GM12865 (cell line): ENCODE data around the gene STK17A.
A peak's percentile ranks its signal among the peaks of the same experiment; 100 is the strongest.

Experiments used
- DNase-seq: peaks from one replicate; pipeline ENCODE4 v3.0.0; 2010; ENCODE audit warnings: low read depth
- H3K4me3 ChIP-seq: 2 replicates; pipeline ENCODE4 v1.5.1; 2011; ENCODE audit warnings: mild to moderate bottlenecking, low read depth, low read length, control low read depth
- TF ChIP-seq, protein P1 (sequence below): IDR thresholded peaks from 2 replicates; pipeline ENCODE4 v1.5.1; 2011; ENCODE audit warnings: low read length, control low read depth, low read depth, inconsistent platforms; ENCODE audit not compliant: insufficient read depth; ENCODE audit errors: missing control alignments

The STK17A gene

DNA sequence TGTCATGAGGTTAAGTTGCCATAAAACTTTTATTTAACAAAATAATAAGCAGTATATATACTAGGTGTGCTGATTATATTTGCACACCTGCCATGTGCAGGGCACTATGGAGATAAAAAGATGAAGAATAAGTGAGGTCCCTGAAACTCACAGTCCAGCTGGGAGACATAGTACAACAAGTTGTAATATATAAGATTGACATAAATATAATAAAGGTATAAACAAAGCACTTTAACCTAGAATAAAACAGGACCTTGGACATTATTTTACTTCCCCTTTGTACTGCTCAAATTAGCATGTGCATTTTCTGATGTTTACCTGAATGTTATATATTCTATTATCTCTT is 6.2 kb downstream of the STK17A start:
- H3K4me3 ChIP-seq = no peak overlapping the region
- TF ChIP-seq, protein P1, sequence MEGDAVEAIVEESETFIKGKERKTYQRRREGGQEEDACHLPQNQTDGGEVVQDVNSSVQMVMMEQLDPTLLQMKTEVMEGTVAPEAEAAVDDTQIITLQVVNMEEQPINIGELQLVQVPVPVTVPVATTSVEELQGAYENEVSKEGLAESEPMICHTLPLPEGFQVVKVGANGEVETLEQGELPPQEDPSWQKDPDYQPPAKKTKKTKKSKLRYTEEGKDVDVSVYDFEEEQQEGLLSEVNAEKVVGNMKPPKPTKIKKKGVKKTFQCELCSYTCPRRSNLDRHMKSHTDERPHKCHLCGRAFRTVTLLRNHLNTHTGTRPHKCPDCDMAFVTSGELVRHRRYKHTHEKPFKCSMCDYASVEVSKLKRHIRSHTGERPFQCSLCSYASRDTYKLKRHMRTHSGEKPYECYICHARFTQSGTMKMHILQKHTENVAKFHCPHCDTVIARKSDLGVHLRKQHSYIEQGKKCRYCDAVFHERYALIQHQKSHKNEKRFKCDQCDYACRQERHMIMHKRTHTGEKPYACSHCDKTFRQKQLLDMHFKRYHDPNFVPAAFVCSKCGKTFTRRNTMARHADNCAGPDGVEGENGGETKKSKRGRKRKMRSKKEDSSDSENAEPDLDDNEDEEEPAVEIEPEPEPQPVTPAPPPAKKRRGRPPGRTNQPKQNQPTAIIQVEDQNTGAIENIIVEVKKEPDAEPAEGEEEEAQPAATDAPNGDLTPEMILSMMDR = no peak
- no peak for DNase-seq

DNA sequence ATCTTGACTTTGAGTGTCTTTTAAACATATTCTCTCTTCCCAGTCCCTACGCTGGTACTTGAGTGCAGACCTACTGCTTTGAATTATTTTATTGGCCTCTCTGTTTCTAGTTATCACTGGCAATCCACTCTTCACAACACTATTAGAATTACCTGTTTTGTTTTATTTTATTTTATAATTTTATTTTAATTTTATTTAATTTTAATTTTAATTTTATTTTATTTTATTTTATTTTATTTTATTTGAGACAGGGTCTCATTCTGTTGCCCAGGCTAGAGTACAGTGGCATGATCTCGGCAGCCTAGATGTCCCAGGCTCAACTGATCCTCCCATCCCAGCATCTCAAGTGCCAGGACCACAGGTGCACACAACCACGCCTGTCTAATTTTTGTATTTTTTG is 6.8 kb downstream of the STK17A start:
- H3K4me3 ChIP-seq = peak overlapping the region; percentile 24; the same call in 1 of the 2 replicates
- TF ChIP-seq, protein P1 = no peak
- DNase-seq = no peak

DNA sequence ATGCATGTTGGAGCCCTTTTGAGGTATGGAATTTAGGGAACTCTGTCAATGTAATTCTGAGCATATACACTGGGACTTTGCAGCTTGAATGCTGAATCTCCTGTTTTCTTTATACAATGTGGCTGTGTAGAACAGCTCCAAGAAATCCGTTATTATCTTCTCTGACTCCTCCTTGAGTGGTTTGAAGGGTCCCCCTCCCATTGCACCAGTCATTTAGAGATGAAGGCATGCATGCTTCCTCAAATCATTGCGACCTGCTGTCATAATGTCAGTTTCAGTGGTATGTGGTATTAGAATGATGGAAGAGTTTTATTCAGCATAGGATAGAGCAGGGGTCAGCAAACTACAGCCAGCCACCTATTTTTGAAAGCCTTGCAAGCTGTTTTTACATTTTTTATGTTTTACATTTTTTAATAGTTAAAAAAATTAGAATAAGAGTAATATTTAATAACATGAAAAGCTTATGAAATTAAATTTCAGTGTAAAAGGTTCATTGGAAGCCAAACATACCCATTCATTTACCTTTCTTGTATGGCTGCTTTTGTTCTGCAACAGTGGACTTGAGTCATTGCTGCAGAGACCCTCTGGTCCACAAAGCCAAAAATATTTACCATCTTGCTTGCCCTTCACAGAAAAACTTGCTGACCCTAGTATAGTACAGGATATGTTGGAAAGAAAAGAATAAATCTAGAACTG is 8.1 kb downstream of the STK17A start:
- TF ChIP-seq, protein P1 = no peak
- peak; percentile 93 for DNase-seq

GRCh38 chr7:43591558-43592180 is 8.8 kb downstream of the STK17A start:
- DNase-seq = peak; percentile 62

More for the DNA sequence above, 8.1 kb downstream of the STK17A start:
- H3K4me3 ChIP-seq = peak overlapping the region; percentile 33

GRCh38 chr7:43592326-43592725 is 9.4 kb downstream of the STK17A start:
- DNase-seq = no peak
- TF ChIP-seq, protein P1 = no peak
- no peak overlapping the region; the same call in 1 of the 2 replicates for H3K4me3 ChIP-seq

More at GRCh38 chr7:43591558-43592180, 8.8 kb downstream of the STK17A start:
- TF ChIP-seq, protein P1 = no peak
- peak overlapping the region; percentile 33 for H3K4me3 ChIP-seq

DNA sequence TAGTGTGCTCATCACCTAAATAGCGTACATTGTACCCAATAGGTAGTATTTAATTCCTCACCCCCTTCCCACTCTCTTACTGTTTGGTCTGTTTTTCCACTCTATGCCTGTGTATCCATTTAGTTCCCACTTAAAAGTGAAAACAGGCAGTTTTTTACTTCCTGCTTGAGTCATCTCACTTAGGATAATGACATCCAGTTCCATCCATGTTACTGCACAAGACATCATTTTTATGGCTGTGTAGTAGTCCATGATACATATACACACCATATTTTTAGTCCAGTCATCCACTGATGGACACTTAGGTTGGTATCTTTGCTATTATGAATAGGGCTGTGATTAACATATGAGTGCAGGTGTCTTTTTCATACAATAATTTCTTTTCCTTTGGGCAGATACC is 10.1 kb downstream of the STK17A start:
- TF ChIP-seq, protein P1 = no peak
- no peak for DNase-seq
- no peak overlapping the region for H3K4me3 ChIP-seq
